ENCODE measurements around the gene HLA-DOB.

- TF ChIP-seq CTCF (IDR thresholded peaks at IDR 0.05; ENCODE audit: extremely low read depth in 1 of 2, insufficient read depth in 1 of 2, low read depth in 1 of 2, low read length in 2 of 2) (no peak), EZH2 (IDR thresholded peaks at IDR 0.05; ENCODE audit: borderline replicate concordance, low read depth, low read length, severe bottlenecking) (no peak), POLR2A (IDR thresholded peaks at IDR 0.05; ENCODE audit: low read depth, low read length) (no peak), POLR2AphosphoS5 (IDR thresholded peaks at IDR 0.05; ENCODE audit: insufficient read depth, low read depth, low read length) (no peak)
Observed at GRCh38 chr6:32807020-32807580, 9.7 kb downstream of the HLA-DOB start.
